NOMO-1 treated with DMSO at 0.1 percent for 48 hours (cell line): Measurements from ENCODE around the gene POLR1G.

ENCODE experiments used
- DNase-seq: peaks from one replicate; lab custom pipeline; 2025; ENCODE audit not compliant: unreplicated experiment; lab: John Stamatoyannopoulos, UW

The POLR1G gene

DNA sequence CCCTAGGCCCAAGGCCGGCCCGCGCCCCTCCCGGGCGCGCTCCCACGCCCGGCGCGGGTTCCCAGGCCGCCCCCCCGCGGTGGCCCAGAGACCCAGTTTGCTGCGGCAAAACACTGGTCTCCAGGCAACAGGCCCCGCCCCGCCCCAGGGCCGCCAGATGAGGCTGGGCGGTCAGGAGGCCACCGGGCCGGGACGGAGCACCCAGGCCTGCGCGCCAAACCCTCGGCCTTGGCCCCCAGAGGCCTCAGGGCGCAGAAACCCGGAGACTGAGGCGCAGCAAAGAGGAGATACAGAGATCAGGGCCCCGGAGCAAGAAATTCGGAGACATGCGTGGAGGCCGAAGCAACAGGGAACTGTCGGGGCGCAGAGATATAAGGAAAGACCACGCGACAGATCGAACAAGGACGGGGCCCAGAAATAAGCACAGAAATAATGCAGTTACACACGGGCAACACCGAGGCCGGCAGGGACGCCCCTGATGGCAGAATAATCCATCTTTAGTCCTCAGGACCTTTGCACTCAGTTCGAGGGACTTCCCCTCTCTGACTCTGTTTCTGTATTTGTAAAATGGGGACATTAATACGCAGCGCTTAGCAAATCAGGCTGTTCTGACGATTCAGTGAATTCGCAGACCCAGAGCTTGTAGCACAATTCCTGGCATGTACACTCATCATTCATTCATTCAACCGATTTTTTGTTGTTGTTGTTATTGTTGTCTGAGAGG, 38.0 kb downstream of the POLR1G start:
- peak; percentile 61 for DNase-seq

- no peak for DNase-seq
Measured at GRCh38 chr19:45445139-45445538, 38.7 kb downstream of the POLR1G start.

DNA sequence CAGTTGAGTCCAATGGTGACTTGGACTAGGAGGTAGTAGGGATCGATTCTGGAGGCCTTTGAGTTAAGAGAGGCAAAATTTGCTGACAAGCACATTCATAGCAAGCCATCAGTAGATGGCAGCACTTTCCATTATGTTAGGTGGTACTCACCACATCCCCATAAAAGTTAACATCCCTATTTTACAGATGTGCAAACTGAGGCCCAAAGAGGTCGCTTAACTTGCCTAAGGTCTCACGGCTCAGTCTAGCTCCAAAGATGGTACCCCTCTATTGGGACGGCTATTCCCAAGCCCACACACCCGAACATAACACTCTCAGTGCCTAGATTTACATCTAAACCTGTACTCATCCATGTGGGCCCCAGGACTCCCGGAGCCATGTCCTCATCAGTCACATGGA, 39.9 kb downstream of the POLR1G start:
- DNase-seq, result peak; percentile 33

GRCh38 chr19:45446944-45447343, 40.5 kb downstream of the POLR1G start:
- no peak for DNase-seq

GRCh38 chr19:45448425-45448756, 41.9 kb downstream of the POLR1G start:
- DNase-seq, result no peak

DNA sequence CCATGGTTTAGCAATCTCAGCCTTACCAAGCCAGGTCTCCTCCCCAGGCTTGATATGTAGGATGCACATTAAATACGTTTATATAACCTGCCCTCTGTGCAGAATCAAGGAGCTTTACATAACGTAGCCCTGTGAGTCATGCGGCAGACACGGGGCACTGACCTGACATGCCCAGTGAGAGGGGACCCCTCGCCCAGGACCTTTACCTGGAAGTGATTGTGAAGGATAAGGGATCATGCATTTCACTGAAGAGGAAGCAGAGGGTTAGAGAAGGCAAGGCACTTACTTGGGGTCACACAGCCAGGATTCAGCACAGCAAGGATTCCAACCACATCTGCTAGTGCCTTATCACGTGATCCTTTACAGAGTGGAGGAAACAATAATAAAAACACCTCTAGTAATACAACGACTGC, 42.4 kb downstream of the POLR1G start:
- DNase-seq, result no peak

GRCh38 chr19:45450012-45450333, 43.5 kb downstream of the POLR1G start:
- no peak for DNase-seq

GRCh38 chr19:45451131-45451849, 44.8 kb downstream of the POLR1G start:
- no peak for DNase-seq

DNA sequence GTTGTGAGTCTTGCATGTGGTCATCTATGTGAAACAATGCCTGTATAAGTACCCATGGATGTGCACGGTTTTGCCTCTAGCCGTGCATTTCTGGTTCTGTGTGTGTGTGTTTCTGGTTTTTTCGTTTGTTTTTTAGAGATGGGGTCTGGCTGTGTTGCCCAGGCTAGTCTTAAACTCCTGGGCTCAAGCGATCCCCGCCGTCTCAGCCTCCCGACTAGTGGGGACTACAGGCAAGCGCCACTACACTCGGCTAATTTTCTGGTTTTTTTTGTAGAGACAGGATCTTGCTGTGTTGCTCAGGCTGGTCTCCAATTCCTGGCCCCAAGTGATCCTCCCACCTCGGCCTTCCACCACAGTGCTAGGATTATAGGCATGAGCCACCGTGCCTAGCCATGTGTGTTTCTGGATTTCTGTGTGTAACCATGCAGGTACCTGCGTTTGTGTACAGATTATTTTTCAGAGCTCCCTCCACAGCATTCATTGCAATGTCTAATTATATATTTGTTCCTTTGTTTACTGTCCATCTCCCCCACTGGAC, 45.5 kb downstream of the POLR1G start:
- DNase-seq, result no peak

- peak; percentile 75 for DNase-seq
Measured at GRCh38 chr19:45455707-45456499, 49.5 kb downstream of the POLR1G start.

GRCh38 chr19:45456500-45456815, 50.0 kb downstream of the POLR1G start:
- no peak for DNase-seq

GRCh38 chr19:45457776-45458175, 51.3 kb downstream of the POLR1G start:
- DNase-seq, result no peak
